ENCODE results near the gene OBSL1.
A peak's percentile ranks its signal among the peaks of the same experiment; 100 is the strongest.

Gene OBSL1

DNA sequence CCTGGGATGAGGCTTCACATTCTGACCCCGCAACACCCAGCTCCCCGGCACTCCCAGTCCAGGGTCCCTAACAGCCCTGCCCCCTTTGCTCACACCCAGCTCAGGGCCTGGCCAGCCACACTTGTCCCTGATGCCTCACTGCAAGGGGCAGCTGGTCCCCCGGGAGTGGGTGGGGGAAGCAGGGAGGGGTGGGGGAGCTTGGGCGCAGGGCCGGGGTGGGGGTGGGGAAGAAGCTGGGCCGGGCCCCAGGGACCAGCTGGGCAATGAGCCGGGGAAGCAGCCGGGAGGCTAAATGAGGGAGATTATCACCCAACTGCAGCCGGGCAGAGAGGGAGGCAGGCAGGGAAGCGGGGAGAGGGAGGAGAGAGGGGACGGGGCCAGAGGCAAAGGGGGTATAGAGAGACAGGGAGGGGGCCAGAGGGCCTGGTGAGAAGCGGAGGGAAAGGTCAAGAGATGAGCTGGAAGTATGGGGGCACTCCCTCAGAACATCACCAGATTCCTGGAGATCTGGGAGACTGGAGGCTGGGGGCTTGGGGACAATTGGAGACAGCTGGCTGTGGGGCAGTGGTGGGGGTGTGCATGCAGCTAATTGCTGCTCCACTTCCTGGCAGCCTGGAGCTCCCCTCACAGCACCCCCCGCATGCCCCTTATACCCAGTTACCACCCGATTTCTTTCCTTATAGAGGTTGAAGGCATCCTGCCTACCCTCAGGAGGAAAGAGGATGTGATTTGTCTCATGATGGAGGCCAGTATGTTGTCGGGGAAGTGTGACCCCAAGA lies 59.6 kb downstream of the OBSL1 start:
- DNase-seq, result peak; percentile 75

DNA sequence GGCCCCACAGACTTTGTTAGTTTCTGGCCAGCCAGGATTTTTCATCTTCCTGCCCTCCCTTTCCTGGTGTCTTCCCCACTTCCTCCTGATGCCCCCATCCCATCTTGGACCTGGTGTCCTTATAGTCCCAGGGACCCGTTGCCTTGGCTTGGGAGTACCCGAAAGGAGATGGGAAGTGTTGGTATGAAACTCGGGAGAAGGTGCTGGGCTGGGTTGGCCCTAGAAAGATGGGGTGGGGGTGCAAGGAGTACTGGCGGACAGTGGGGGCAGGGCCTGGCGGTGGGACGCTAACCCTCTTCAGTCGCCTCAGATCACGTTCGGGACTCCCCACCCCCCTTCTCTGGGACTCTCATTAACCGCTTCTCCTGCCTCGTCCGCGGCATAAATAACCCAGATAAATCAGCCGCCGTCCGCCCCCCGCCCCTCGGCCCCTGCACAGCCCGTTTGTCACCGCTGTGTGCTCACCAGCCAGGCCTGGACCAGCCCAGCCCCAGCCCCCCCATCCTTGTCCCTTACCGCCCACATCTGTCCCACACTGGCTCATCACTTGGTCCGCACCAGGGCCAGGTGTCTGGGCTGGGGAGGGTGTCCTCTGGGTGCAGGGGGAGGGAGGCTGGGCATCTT lies 60.7 kb downstream of the OBSL1 start:
- DNase-seq, result peak; percentile 83

DNA sequence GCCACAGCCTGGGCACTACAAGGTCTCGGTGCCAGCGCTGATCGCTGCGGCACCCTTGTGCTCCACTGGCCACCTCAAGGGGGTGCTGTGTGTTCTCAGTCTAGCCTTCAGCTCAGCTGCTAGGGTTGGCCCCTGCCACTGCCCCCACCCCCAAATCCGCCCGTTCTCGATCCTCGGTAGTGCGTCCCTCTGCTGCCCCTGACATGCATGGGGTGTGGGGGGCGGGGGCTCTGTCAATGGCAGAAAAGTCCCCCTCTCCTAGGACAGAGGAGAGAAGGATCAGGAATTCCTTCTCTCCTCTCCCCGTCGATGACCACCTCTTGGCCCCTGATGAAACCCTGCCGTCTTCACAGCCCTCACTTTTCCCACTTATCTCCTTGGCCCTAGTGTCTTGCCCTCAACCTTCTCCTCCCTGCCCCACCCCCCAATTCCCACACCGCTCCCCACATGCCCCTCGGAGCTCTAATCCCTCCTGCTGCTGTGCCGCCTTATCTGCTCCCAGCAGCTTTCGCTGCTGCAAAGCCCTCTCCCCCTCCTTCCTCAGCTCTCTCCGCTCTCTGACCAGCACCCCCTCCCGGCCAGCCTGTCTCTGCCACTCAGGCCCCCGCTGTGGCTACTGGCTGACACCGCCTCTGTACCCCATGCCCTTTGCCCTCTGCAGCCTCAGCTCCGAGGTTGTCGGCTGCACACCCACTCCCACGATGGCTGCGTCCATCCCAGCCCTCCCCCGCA lies 61.4 kb downstream of the OBSL1 start:
- DNase-seq, result peak; percentile 98

DNA sequence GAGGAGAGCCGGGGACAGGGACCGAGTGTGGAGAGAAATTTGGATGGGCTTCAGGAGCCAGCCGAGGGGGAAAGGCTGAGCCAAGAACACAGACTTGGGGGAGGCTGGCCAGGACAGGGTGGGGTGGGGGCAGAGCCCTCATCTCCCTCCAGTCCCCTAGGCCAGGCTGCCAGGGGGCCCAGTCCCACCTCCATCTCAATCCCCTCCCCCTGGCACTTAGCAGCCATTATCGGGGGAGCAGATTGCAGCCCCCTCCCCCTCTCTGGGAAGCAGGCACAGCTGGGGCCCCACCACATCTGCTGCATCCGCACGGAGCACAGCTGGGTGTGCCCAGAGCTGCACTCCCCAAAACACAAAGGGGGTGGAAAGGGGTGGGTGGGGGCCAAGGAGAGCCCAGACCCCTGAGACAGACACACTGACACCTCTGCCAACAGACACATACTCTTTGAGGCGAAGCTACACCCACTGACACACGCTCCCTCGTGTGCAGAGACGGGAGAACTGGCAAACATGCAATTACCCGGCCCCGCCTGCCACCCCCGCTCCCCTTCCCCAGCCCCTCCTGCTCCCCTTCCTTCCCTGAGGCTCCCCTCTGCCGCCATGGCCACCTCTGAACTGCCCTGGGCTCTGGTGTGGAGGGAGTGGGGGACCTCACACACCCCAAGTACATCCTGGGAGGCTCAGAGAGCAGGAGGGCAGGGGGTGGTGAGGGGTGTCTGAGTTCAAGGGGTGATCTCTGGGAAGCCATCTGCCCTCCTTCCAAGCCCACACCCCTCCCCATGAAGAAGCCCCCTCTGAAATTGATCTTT lies 62.2 kb downstream of the OBSL1 start:
- DNase-seq, result peak; percentile 69

DNA sequence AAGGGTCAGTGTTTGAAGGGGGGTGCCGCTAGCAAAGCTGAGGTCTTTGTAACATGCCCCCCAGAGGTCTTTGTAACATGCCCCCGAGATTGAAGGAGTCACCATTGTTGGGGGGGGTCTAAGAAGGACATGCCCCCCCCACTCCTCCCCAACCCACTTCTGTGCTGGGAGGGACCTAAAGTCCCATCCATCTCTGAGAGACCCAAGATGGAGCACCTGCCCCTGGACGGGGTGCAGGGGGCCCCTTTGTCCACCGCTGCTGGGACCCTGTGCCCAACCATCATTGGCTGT lies 63.0 kb downstream of the OBSL1 start:
- no peak for DNase-seq

DNA sequence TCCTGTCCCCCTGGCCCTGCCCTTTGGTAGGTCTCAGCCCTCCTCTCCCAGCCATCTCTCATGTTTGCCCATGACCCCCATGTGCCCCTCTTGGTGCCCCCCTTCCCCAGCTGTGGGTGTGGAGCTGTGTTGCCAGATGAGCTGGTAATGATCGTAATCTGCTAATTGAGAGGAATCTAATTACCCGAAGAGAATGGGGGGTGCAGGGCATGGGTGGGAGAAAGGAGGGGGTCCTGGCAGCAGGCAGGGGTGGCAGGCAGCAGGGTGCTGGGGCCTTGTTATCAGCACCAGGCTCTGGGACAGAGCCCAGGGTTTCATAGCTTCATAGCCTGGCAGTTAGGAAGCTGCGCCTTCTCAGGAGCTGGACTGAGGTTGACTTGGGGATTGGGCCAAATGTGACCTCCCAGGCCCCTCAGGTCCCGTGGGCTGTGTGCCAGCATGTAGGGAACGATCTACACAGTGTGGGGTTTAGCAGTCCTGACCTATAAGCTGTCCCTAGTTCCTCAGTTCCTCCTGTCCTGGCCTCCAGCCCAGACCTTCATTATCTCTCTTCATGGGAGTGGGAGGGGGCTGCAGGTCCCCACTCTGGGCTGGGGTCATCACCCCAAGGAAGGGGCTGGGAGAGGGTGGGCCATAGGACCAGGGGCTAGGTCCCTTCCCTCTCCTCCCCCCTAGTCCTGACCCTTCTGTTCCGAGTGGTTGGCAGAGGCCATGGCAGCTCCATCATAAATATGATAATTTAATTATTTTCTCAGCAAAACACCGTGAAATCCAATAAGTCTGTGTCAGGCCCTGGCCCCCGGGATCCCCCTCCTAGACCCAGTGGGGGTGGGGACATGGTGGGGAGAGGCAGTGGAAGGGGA lies 63.5 kb downstream of the OBSL1 start:
- peak; percentile 49 for DNase-seq

DNA sequence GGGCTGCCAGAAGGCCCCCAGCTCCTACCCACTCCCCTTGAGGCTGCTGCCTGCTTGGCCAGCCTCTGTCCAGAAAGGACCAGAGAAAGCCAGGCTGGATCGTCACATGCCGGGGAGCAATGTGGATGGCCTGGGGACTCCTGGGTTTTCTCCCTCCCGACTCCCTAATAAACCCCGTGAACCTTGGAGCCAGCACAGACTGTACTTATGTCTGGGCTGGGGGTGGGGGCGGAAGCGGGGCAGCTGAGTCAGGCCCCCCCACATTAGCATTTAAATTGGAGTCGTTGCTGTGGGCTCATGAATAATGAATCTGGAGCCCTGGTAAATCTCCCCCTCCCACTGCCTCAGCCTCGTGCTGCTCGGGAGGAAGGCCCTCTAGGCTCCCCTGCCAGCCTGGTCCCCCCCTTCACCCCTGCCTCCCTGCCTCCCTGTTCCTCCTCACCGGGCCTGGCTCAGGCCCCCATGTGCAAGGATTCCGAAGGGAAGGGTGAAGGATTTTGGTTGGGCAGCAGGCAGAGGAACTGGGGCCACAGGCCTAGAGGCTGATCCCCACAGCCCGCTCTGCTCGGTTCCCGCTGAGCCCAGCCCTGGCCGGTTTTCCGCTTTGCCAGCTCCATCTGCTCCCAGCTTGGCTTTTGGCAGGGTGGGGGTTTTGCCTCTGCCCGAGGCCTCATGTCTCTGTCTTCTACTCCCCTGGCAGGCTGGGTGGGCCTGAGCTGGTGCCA lies 64.4 kb downstream of the OBSL1 start:
- DNase-seq, result no peak

DNA sequence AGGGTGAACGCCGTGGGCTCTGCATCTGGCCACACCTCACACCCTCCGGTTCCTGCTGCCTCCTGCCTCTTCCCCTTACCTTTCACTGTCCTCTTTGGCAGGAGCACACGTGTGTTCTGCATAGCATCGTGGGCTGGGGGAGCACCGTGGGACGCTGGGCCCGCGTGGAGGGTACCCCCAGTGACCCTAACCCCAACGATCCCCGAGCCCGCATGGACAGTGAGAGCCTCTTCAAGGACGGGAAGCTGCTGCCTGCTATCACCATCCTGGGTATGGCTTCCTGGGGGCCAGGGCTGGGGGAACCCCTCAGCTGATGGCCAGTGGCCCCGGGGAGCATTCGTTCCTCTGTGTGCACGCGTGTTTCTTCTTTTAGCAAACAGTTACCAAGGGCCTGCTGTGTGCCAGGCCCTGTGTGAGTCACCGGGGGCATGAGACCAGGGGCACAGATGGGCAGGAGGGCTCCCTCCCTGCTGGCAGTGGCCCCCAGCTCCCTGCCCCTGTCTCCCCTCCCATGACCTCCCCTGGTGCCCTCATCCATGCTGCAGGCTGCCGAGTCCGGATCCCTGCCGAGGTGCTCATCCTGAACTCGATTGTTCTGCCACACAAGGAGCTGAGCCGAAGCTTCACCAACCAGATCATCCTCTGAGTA lies 65.1 kb downstream of the OBSL1 start:
- no peak for DNase-seq

DNA sequence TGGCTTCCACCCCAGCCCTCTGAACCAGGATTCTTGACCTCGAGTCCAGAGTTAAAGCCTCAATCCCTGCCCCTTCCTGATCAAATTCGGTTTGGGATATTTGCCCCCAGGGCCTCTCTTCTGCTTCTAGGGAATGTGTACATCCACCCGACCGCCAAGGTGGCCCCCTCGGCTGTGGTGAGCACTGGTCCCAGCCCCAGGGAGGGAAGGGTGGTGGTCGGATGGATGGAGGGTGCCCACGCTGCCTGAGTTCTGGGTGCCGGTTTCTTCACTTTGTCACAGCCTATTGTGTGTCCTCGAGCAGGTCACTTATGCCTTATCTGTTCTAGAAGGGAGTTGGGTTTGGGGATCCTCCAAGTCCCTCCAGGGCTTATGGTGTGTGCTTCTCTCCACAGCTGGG lies 65.8 kb downstream of the OBSL1 start:
- DNase-seq, result no peak

DNA sequence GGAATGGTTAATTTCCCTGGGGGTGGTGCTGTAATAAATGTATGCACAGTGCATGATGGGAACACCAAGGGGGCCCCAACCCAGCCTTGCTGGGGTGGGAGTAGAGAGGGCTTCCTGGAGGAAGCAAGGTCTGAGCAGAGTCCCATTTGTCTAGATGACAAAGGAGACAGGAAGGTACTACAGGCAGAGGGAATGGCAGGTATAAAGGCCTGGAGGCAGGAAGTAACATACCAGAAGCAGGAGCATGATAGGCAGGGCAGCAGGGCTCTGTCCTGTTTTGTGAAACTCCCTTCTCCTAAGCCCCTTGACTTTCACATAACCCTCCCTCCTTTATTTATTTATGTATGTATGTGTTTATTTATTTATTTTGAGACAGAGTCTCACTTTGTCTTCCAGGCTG lies 68.7 kb downstream of the OBSL1 start:
- no peak for DNase-seq

DNA sequence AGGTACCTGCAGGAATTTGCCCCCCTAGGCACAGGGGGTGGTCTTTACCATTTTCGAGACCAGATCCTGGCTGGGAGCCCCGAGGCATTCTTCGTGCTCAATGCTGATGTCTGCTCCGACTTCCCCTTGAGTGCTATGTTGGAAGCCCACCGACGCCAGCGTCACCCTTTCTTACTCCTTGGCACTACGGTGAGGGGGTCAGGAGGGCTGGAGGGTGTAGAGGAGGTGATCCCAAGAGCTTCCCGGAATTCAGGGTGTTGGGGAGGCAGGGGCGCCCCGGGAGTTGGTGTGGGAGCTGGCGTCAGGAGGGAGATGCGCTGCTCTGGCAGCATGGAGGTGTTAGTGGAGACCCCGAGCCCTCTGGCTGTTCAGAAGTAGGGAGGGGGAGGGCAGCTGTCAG lies 69.5 kb downstream of the OBSL1 start:
- no peak for DNase-seq
